K562 (cell line): ENCODE measurements around the gene CTF1. TPM values are rescaled to one million over a fixed set of nuclear protein-coding genes. Genes with fewer than 3 reads are reported as not detected.

Source experiments
- ATAC-seq: fragments of 200-7000 bp; cut with Tn5 transposase; 3 replicates; pipeline ENCODE4 v1.9.1; 2020; ENCODE audit warnings: moderate library complexity
- BruUV-seq: library from RNA; stranded (reverse); fragments of 400-500 nt; replicated peaks from 2 replicates; lab custom pipeline; 2021; lab: Mats Ljungman, UMichigan
- CTCF ChIA-PET: fragments of 300-600 bp; formaldehyde crosslinking; extraction: SDS; loops from one replicate; lab custom pipeline; 2021; ENCODE audit warnings: low intra/inter-chr PET ratio; lab: Yijun Ruan, JAX
- POLR2A ChIA-PET: fragments of 300-600, 350-650 bp; sonication (Branson Sonifier 250); formaldehyde crosslinking; extraction: SDS; loops from one replicate; lab custom pipeline; 2021; ENCODE audit warnings: antibody characterized with exemption, inconsistent platforms; lab: Yijun Ruan, JAX
- DNase-seq, 4 experiments: peaks; one replicate each; pipeline versions ENCODE4 v3.0.0 to v3.0.0-alpha.2; 2011 to 2018; ENCODE audit warnings: low spot score in 3 of 4, mixed read lengths in 3 of 4; ENCODE audit errors: extremely low read depth in 1 of 4
- FAIRE-seq: peaks from 2 replicates; lab custom pipeline; 2011; peaks lifted over from hg19 to GRCh38; lab: Jason Lieb, UNC
- H2AFZ ChIP-seq: 2 replicates; pipeline ENCODE4 v1.6.0; 2011; ENCODE audit warnings: low read depth, low read length, control low read depth, inconsistent platforms
- H3K27ac ChIP-seq: fragments of 200-600 bp; 3 replicates; pipeline ENCODE4 v1.8.0; 2011; ENCODE audit warnings: low read depth, mild to moderate bottlenecking, control low read depth, inconsistent platforms, low read length, moderate library complexity, mixed read lengths; ENCODE audit errors: extremely low read depth
- H3K27me3 ChIP-seq, 2 experiments: fragments of 300-600 bp in 1 of 2; 2 replicates in 1 of 2; 3 replicates in 1 of 2; pipeline versions ENCODE4 v1.6.0 to v1.8.0; 2011; ENCODE audit warnings: inconsistent platforms in 2 of 2, low read length in 2 of 2, mild to moderate bottlenecking in 1 of 2, mixed read lengths in 1 of 2, moderate library complexity in 1 of 2; ENCODE audit not compliant: control insufficient read depth in 2 of 2, insufficient read depth in 2 of 2
- H3K36me3 ChIP-seq: fragments of 300-600 bp; 3 replicates; pipeline ENCODE4 v1.8.0; 2011; ENCODE audit warnings: mild to moderate bottlenecking, low read length, inconsistent platforms; ENCODE audit not compliant: control insufficient read depth, insufficient read depth
- H3K4me1 ChIP-seq, 2 experiments: fragments of 200-600 bp in 1 of 2; replicated peaks in 1 of 2; 2 replicates in 1 of 2; 3 replicates in 1 of 2; pipeline versions ENCODE4 v1.5.1 to v1.8.0; 2011; ENCODE audit warnings: inconsistent platforms in 2 of 2, low read length in 2 of 2, mild to moderate bottlenecking in 1 of 2, mixed read lengths in 1 of 2, moderate library complexity in 1 of 2; ENCODE audit not compliant: control insufficient read depth in 2 of 2, insufficient read depth in 2 of 2
- H3K4me2 ChIP-seq: 2 replicates; pipeline ENCODE4 v1.6.1; 2011; ENCODE audit warnings: low read length, control low read depth, inconsistent platforms, mixed read lengths; ENCODE audit not compliant: insufficient read depth
- H3K4me3 ChIP-seq: fragments of 200-600 bp; sonication (generic), shearing (Covaris generic); 2 replicates; pipeline ENCODE4 v1.5.1; 2016; ENCODE audit warnings: control low read depth, inconsistent platforms
- H3K79me2 ChIP-seq: fragments of 200-600 bp; 3 replicates; pipeline ENCODE4 v1.8.0; 2011; ENCODE audit warnings: low read length, inconsistent platforms; ENCODE audit not compliant: control insufficient read depth, insufficient read depth
- H3K9ac ChIP-seq, 2 experiments: 2 replicates each; pipeline versions ENCODE4 v1.6.0 to v1.6.1; 2011; ENCODE audit warnings: low read depth in 2 of 2, low read length in 2 of 2, control low read depth in 1 of 2, inconsistent platforms in 1 of 2, mild to moderate bottlenecking in 1 of 2, mixed read lengths in 1 of 2; ENCODE audit not compliant: insufficient read depth in 1 of 2
- H3K9me1 ChIP-seq: one replicate; pipeline ENCODE4 v1.6.0; 2011; ENCODE audit warnings: inconsistent platforms, mild to moderate bottlenecking, low read length, moderate library complexity; ENCODE audit not compliant: control insufficient read depth, insufficient read depth
- H3K9me3 ChIP-seq: replicated peaks from 2 replicates; pipeline ENCODE4 v1.5.1; 2011; ENCODE audit warnings: low read depth, low read length, inconsistent platforms; ENCODE audit not compliant: control insufficient read depth, insufficient read depth
- H4K20me1 ChIP-seq: replicated peaks from 2 replicates; pipeline ENCODE4 v1.6.1; 2011; ENCODE audit warnings: low read length, inconsistent platforms, mixed read lengths; ENCODE audit not compliant: control insufficient read depth, insufficient read depth
- ELF2 ChIP-seq: fragments of 250-450 bp; sonication (Bioruptor Pico); IDR thresholded peaks from 2 replicates; pipeline ENCODE4 v1.5.0; 2021; ENCODE audit warnings: mild to moderate bottlenecking
- ETV5 ChIP-seq: sonication (generic); formaldehyde crosslinking; IDR thresholded peaks from 2 replicates; pipeline ENCODE4 v1.4.0; 2020; ENCODE audit warnings: low read depth, mild to moderate bottlenecking, missing genetic modification reagents
- FOSL1 ChIP-seq: fragments of 200-800 bp; sonication (Bioruptor generic); conservative IDR thresholded peaks from 2 replicates; pipeline ENCODE4 v1.6.1; 2016; ENCODE audit warnings: missing genetic modification characterization, missing compliant biosample characterization
- KAT7 ChIP-seq: sonication (generic); formaldehyde crosslinking; IDR thresholded peaks from 2 replicates; pipeline ENCODE4 v1.8.0; 2022; ENCODE audit warnings: missing genetic modification reagents, mild to moderate bottlenecking, borderline replicate concordance
- KDM4B ChIP-seq, 2 experiments: fragments of 450-650 bp in 1 of 2; sonication (generic) in 1 of 2; IDR thresholded peaks; 2 replicates each; pipeline ENCODE4 v1.6.1; 2016 to 2017; ENCODE audit warnings: borderline replicate concordance in 2 of 2, antibody characterized with exemption in 1 of 2, low read depth in 1 of 2, mild to moderate bottlenecking in 1 of 2
- LCOR ChIP-seq: sonication (generic); formaldehyde crosslinking; IDR thresholded peaks from 2 replicates; pipeline ENCODE4 v1.8.0; 2022; ENCODE audit warnings: mild to moderate bottlenecking, missing genetic modification reagents
- MAFG ChIP-seq: fragments of 450-650 bp; conservative IDR thresholded peaks from 2 replicates; pipeline ENCODE4 v1.6.1; 2016; ENCODE audit warnings: missing genetic modification characterization, missing compliant biosample characterization
- NFRKB ChIP-seq: fragments of 450-650 bp; IDR thresholded peaks from 2 replicates; pipeline ENCODE4 v1.6.1; 2016; ENCODE audit warnings: low read depth
- RBM22 ChIP-seq: fragments of 200-400 bp; formaldehyde crosslinking; IDR thresholded peaks from 2 replicates; pipeline ENCODE4 v1.6.1; 2018; ENCODE audit warnings: low read length, low read depth; ENCODE audit not compliant: poor library complexity, severe bottlenecking
- RBM25 ChIP-seq: fragments of 200-400 bp; formaldehyde crosslinking; IDR thresholded peaks from 2 replicates; pipeline ENCODE4 v1.6.1; 2018; ENCODE audit warnings: low read length, low read depth, moderate library complexity; ENCODE audit not compliant: severe bottlenecking
- RCOR1 ChIP-seq, 2 experiments: IDR thresholded peaks; 2 replicates each; pipeline ENCODE4 v1.6.1; 2012; ENCODE audit warnings: low read depth in 2 of 2, low read length in 2 of 2, borderline replicate concordance in 1 of 2, improper control_type of control experiment in 1 of 2
- SMARCA4 ChIP-seq: fragments of 450-650 bp; IDR thresholded peaks from 2 replicates; pipeline ENCODE4 v1.6.1; 2016
- TAF1 ChIP-seq: IDR thresholded peaks from 2 replicates; pipeline ENCODE4 v1.6.1; 2011; ENCODE audit warnings: mild to moderate bottlenecking, low read length, moderate library complexity; ENCODE audit not compliant: insufficient read depth, control insufficient read depth, severe bottlenecking; ENCODE audit errors: extremely low read depth
- TSC22D4 ChIP-seq: fragments of 450-650 bp; IDR thresholded peaks from 2 replicates; pipeline ENCODE4 v1.6.1; 2016; ENCODE audit warnings: missing genetic modification characterization, missing biosample characterization, control low read depth
- U2AF1 ChIP-seq: fragments of 200-400 bp; formaldehyde crosslinking; optimal IDR thresholded peaks from 2 replicates; pipeline ENCODE3; 2017; ENCODE audit warnings: mild to moderate bottlenecking, low read depth, low read length, moderate library complexity
- ZNF282 ChIP-seq: sonication (generic); formaldehyde crosslinking; IDR thresholded peaks from 2 replicates; pipeline ENCODE4 v1.8.1; 2023; ENCODE audit warnings: missing genetic modification reagents
- ZSCAN32 ChIP-seq: fragments of 450-650 bp; formaldehyde crosslinking; IDR thresholded peaks from 2 replicates; pipeline ENCODE4 v1.4.0; 2020; ENCODE audit warnings: mild to moderate bottlenecking, moderate library complexity
- WGBS: fragments of 100-300 bp; shearing (Covaris generic); methylation state at CpG from one replicate; pipeline ENCODE4 v1.1.6; 2016; ENCODE audit warnings: low coverage, mixed read lengths; ENCODE audit not compliant: insufficient coverage; ENCODE audit errors: missing lambda C conversion rate; 5-methylcytosine and 5-hydroxymethylcytosine counted together
- in situ Hi-C: fragments of 300-500 bp; cut with MboI; formaldehyde crosslinking; loops from 4 replicates; pipeline ENCODE4 v1.15.0; 2018; ENCODE audit warnings: inconsistent platforms, mixed read lengths
- intact Hi-C: fragments of 100-400 bp; cut with micrococcal nuclease; formaldehyde crosslinking; loops from 2 replicates; pipeline ENCODE4 v1.14.2; 2022
- polyA plus RNA-seq, 8 experiments: library from polyadenylated mRNA; depleted of rRNA in 4 of 8; stranded (reverse) in 5 of 8; unstranded in 3 of 8; fragments of >200 nt; fragmentation: Nextera tagmentation in 2 of 8; fragmentation: Illumina TruSeq in 1 of 8; extraction: Ambion mirVana in 2 of 8; extraction: Trizol in 1 of 8; gene quantifications; 2 replicates each; pipeline versions ENCODE4 v1.2.1 to v1.2.3, GENCODE V29; 2011 to 2014; ENCODE audit warnings: inconsistent platforms in 1 of 8, missing spikeins in 1 of 8
- total RNA-seq, 7 experiments: library from RNA; depleted of rRNA in 6 of 7; stranded (reverse); fragments of >200 nt in 6 of 7; fragmentation: Illumina TruSeq in 2 of 7; extraction: Trizol in 2 of 7; gene quantifications; 2 replicates each; pipeline versions ENCODE4 v1.2.1 to v1.2.3, GENCODE V29; 2011 to 2021; ENCODE audit warnings: low replicate concordance in 1 of 7
- TF ChIP-seq, protein P1 (sequence below): IDR thresholded peaks from 3 replicates; pipeline ENCODE4 v1.6.1; 2011; ENCODE audit warnings: borderline replicate concordance, mild to moderate bottlenecking, moderate library complexity; ENCODE audit not compliant: insufficient read length; ENCODE audit errors: extremely low read depth
- TF ChIP-seq, protein P2 (sequence below): fragments of 250-450 bp; sonication (Bioruptor Pico); IDR thresholded peaks from 2 replicates; pipeline ENCODE4 v1.9.0; 2021; ENCODE audit warnings: mild to moderate bottlenecking
- TF ChIP-seq, protein P3 (sequence below): fragments of 250-450 bp; sonication (Bioruptor Pico); IDR thresholded peaks from 2 replicates; pipeline ENCODE4 v1.4.0; 2020; ENCODE audit warnings: mild to moderate bottlenecking, moderate library complexity

The CTF1 gene
- total and polyA plus RNA-seq, 9 of the 15 experiments (the other 6 are each of a cell fraction or from before 2014, with no cell fraction given): 0.24 to 2.5 (median 0.44) TPM

DNA sequence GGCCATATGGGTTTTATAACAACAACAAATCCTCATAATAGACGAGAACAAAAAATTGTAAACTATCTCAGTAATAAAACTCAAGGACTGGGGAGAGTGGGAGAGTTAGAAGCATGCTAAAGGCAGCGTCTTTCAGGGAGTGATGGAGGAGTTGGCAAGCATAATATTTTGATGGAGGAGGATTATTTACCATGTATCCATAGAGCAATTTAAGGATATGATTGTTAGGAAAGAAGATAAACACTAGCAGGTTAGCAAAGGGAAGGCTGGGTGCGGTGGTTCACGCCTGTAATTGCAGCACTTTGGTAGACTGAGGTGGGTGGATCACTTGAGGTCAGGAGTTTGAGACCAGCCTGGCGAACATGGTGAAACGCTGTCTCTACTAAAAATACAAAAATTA, 30.4 kb upstream of the CTF1 start:
- Histone ChIP-seq H3K4me3 (no peak overlapping the region), H3K27ac (no peak overlapping the region), H2AFZ (no peak overlapping the region), H3K9ac (no peak overlapping the region), H3K79me2 (no peaks in the 10 kb centered on the region), H3K9me3 (no peaks in the 10 kb centered on the region; the same call in none of the 2 replicates), H4K20me1 (no peaks in the 10 kb centered on the region), H3K36me3 (no peaks in the 10 kb centered on the region), H3K4me1 (no peaks in the 10 kb centered on the region), H3K9me1 (no peaks in the 10 kb centered on the region), H3K4me2 (no peak overlapping the region), H3K27me3 (no peaks in the 10 kb centered on the region)
- intact Hi-C loops (no loop called here), in situ Hi-C loops (no loop called here)
- DNase-seq (no peak), ATAC-seq (no peak), FAIRE-seq (no peak)
- TF ChIP-seq RBM25: no peak
- no peak for TF ChIP-seq NFRKB
- no peak for TF ChIP-seq KAT7 (CRISPR knock-in tag)
- TF ChIP-seq ZSCAN32 (CRISPR knock-in tag): no peak
- no peak for TF ChIP-seq FOSL1 (tag)
- TF ChIP-seq, protein P1, sequence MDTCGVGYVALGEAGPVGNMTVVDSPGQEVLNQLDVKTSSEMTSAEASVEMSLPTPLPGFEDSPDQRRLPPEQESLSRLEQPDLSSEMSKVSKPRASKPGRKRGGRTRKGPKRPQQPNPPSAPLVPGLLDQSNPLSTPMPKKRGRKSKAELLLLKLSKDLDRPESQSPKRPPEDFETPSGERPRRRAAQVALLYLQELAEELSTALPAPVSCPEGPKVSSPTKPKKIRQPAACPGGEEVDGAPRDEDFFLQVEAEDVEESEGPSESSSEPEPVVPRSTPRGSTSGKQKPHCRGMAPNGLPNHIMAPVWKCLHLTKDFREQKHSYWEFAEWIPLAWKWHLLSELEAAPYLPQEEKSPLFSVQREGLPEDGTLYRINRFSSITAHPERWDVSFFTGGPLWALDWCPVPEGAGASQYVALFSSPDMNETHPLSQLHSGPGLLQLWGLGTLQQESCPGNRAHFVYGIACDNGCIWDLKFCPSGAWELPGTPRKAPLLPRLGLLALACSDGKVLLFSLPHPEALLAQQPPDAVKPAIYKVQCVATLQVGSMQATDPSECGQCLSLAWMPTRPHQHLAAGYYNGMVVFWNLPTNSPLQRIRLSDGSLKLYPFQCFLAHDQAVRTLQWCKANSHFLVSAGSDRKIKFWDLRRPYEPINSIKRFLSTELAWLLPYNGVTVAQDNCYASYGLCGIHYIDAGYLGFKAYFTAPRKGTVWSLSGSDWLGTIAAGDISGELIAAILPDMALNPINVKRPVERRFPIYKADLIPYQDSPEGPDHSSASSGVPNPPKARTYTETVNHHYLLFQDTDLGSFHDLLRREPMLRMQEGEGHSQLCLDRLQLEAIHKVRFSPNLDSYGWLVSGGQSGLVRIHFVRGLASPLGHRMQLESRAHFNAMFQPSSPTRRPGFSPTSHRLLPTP: no peak
- no peak for TF ChIP-seq MAFG
- no peak for TF ChIP-seq TAF1
- no peak for TF ChIP-seq SMARCA4
- TF ChIP-seq, protein P2, sequence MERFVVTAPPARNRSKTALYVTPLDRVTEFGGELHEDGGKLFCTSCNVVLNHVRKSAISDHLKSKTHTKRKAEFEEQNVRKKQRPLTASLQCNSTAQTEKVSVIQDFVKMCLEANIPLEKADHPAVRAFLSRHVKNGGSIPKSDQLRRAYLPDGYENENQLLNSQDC (CRISPR knock-in tag): no peak
- TF ChIP-seq, protein P3, sequence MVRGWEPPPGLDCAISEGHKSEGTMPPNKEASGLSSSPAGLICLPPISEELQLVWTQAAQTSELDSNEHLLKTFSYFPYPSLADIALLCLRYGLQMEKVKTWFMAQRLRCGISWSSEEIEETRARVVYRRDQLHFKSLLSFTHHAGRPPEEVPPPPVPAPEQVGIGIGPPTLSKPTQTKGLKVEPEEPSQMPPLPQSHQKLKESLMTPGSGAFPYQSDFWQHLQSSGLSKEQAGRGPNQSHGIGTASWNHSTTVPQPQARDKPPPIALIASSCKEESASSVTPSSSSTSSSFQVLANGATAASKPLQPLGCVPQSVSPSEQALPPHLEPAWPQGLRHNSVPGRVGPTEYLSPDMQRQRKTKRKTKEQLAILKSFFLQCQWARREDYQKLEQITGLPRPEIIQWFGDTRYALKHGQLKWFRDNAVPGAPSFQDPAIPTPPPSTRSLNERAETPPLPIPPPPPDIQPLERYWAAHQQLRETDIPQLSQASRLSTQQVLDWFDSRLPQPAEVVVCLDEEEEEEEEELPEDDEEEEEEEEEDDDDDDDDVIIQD (CRISPR knock-in tag): no peak
- TF ChIP-seq ELF2: no peak
- no peak for TF ChIP-seq RCOR1 (IDR thresholded peaks at IDR 0.05; ENCODE audit: borderline replicate concordance in 1 of 2, low read depth in 2 of 2, low read length in 2 of 2)
- TF ChIP-seq LCOR (CRISPR knock-in tag): no peak
- no peak for TF ChIP-seq ZNF282
- TF ChIP-seq KDM4B (IDR thresholded peaks at IDR 0.05; ENCODE audit: borderline replicate concordance in 2 of 2, low read depth in 1 of 2): no peak
- no peak for TF ChIP-seq ETV5 (CRISPR knock-in tag)
- TF ChIP-seq TSC22D4 (tag): no peak
- TF ChIP-seq RBM22: no peak
- TF ChIP-seq U2AF1: no peak
- ChIA-PET POLR2A (no interaction called here), CTCF (no interaction called here)
- BruUV-seq: no TSS peak
- 66% methylated on average over 6 of the region's 6 CpGs for WGBS
